HG03565 (cell line): ENCODE results near the gene ALG6.
"Not testable (repeated sequence)": the region's sequence is repeated elsewhere in the genome, so short reads cannot be mapped to it uniquely, and the experiment has no call there.

Source experiments
- ATAC-seq: cut with Tn5 transposase; IDR thresholded peaks from one replicate; pipeline ENCODE4 v1.9.1; 2021; ENCODE audit warnings: mild to moderate bottlenecking, moderate library complexity; ENCODE audit not compliant: unreplicated experiment

The ALG6 gene

GRCh38 chr1:63411066-63411465, 43.6 kb downstream of the ALG6 start:
- ATAC-seq: no peak

GRCh38 chr1:63413394-63413793, 46.0 kb downstream of the ALG6 start:
- ATAC-seq: no peak

- no peak for ATAC-seq
Measured at GRCh38 chr1:63414691-63415365, 47.4 kb downstream of the ALG6 start.

GRCh38 chr1:63418101-63418500, 50.7 kb downstream of the ALG6 start:
- no peak for ATAC-seq

- ATAC-seq: not testable (repeated sequence)
Measured at GRCh38 chr1:63420746-63421145, 53.3 kb downstream of the ALG6 start.

- ATAC-seq: no peak
Measured at GRCh38 chr1:63423649-63424048, 56.2 kb downstream of the ALG6 start.

GRCh38 chr1:63428815-63429214, 61.4 kb downstream of the ALG6 start:
- ATAC-seq: no peak

- no peak for ATAC-seq
Measured at GRCh38 chr1:63429281-63429680, 61.9 kb downstream of the ALG6 start.

- ATAC-seq: no peak
Measured at GRCh38 chr1:63435161-63435560, 67.7 kb downstream of the ALG6 start.

GRCh38 chr1:63442141-63442475, 74.7 kb downstream of the ALG6 start:
- ATAC-seq: no peak

GRCh38 chr1:63448731-63449246, 81.4 kb downstream of the ALG6 start:
- no peak for ATAC-seq

GRCh38 chr1:63450416-63450815, 83.0 kb downstream of the ALG6 start:
- no peak for ATAC-seq

- no peak for ATAC-seq
Measured at GRCh38 chr1:63453232-63453631, 85.8 kb downstream of the ALG6 start.

- no peak for ATAC-seq
Measured at GRCh38 chr1:63454269-63454668, 86.8 kb downstream of the ALG6 start.

- ATAC-seq: no peak
Measured at GRCh38 chr1:63458750-63459149, 91.3 kb downstream of the ALG6 start.

GRCh38 chr1:63461661-63462230, 94.3 kb downstream of the ALG6 start:
- ATAC-seq: no peak

- no peak for ATAC-seq
Measured at GRCh38 chr1:63463248-63463647, 95.8 kb downstream of the ALG6 start.

GRCh38 chr1:63466181-63466580, 98.8 kb downstream of the ALG6 start:
- no peak for ATAC-seq

- ATAC-seq: no peak
Measured at GRCh38 chr1:63466759-63467158, 99.3 kb downstream of the ALG6 start.

GRCh38 chr1:63468683-63469082, 101.3 kb downstream of the ALG6 start:
- ATAC-seq: not testable (repeated sequence)

GRCh38 chr1:63475761-63476160, 108.3 kb downstream of the ALG6 start:
- ATAC-seq: no peak

- ATAC-seq: no peak
Measured at GRCh38 chr1:63480057-63480456, 112.6 kb downstream of the ALG6 start.

GRCh38 chr1:63486629-63487028, 119.2 kb downstream of the ALG6 start:
- no peak for ATAC-seq
